HCT116 (cell line): Measurements from ENCODE around the gene CD59. TPM values are rescaled to one million over a fixed set of nuclear protein-coding genes. Genes with fewer than 3 reads are reported as not detected.

Experiments
- ATAC-seq: fragments of 200-7000 bp; cut with Tn5 transposase; 2 replicates; pipeline ENCODE4 v1.9.1; 2020; ENCODE audit warnings: mild to moderate bottlenecking, moderate library complexity
- BruUV-seq: library from RNA; stranded (reverse); fragments of 400-500 nt; replicated peaks from 2 replicates; lab custom pipeline; 2021; lab: Mats Ljungman, UMichigan
- CTCF ChIA-PET: fragments of 300-600 bp; sonication (Branson Sonifier 250); formaldehyde crosslinking; loops from one replicate; lab custom pipeline; 2021; ENCODE audit warnings: antibody characterized with exemption; lab: Charles Lee
- POLR2A ChIA-PET: fragments of 300-600, 350-600 bp; sonication (Branson Sonifier 250); formaldehyde crosslinking; loops from one replicate; lab custom pipeline; 2021; ENCODE audit warnings: antibody characterized with exemption; lab: Charles Lee
- RAD21 ChIA-PET, 2 experiments: fragments of 300-600 bp; sonication (Branson Sonifier 250); formaldehyde crosslinking; loops; one replicate each; lab custom pipeline; 2023; ENCODE audit warnings: low total read pairs in 2 of 2; ENCODE audit not compliant: uncharacterized antibody in 2 of 2, unreplicated experiment in 2 of 2, low non-redundant PET in 1 of 2; lab: Charles Lee
- DNase-seq: peaks from one replicate; pipeline ENCODE4 v3.0.0-alpha.2; 2010; ENCODE audit warnings: low read depth, low spot score
- H2AFZ ChIP-seq: fragments of 200-600 bp; shearing (Covaris generic), sonication (generic); 2 replicates; pipeline ENCODE4 v1.6.1; 2017; ENCODE audit warnings: low read depth, mixed run types, mixed read lengths, antibody characterized with exemption, low read length; ENCODE audit not compliant: poor library complexity, severe bottlenecking
- H3K27ac ChIP-seq: 2 replicates; pipeline ENCODE4 v1.5.1; 2012; ENCODE audit warnings: low read depth, low read length
- H3K27me3 ChIP-seq: fragments of 200-600 bp; sonication (generic); 2 replicates; pipeline ENCODE4 v1.6.1; 2016; ENCODE audit warnings: mixed run types, low read length, mixed read lengths; ENCODE audit not compliant: insufficient read depth
- H3K36me3 ChIP-seq, 2 experiments: fragments of 200-500 bp in 1 of 2; fragments of 200-600 bp in 1 of 2; sonication (Bioruptor generic) in 1 of 2; sonication (generic) in 1 of 2; 2 replicates each; pipeline versions ENCODE4 v1.5.1 to v1.6.1; 2014 to 2016; ENCODE audit warnings: low read length in 2 of 2, inconsistent platforms in 1 of 2, mixed read lengths in 1 of 2, mixed run types in 1 of 2; ENCODE audit not compliant: insufficient read depth in 2 of 2, control insufficient read depth in 1 of 2
- H3K4me1 ChIP-seq, 2 experiments: fragments of 200-600 bp in 1 of 2; sonication (generic) in 1 of 2; 2 replicates each; pipeline versions ENCODE4 v1.5.1 to v1.6.1; 2012 to 2017; ENCODE audit warnings: low read length in 2 of 2, inconsistent platforms in 1 of 2, mild to moderate bottlenecking in 1 of 2, mixed read lengths in 1 of 2, mixed run types in 1 of 2, moderate library complexity in 1 of 2; ENCODE audit not compliant: insufficient read depth in 2 of 2, control insufficient read depth in 1 of 2
- H3K4me2 ChIP-seq: fragments of 200-600 bp; sonication (generic); 2 replicates; pipeline ENCODE4 v1.6.1; 2017; ENCODE audit warnings: mixed run types, low read length, mixed read lengths
- H3K4me3 ChIP-seq, 2 experiments: fragments of 200-600 bp in 1 of 2; sonication (generic) in 1 of 2; replicated peaks in 1 of 2; 2 replicates each; pipeline ENCODE4 v1.5.1; 2011 to 2016; ENCODE audit warnings: low read length in 2 of 2, control low read depth in 1 of 2, low read depth in 1 of 2, mild to moderate bottlenecking in 1 of 2, mixed read lengths in 1 of 2, mixed run types in 1 of 2
- H3K79me2 ChIP-seq: fragments of 200-600 bp; sonication (generic); 2 replicates; pipeline ENCODE4 v1.6.1; 2017; ENCODE audit warnings: mild to moderate bottlenecking, mixed run types, low read length, moderate library complexity, mixed read lengths; ENCODE audit not compliant: insufficient read depth
- H3K9ac ChIP-seq: fragments of 200-600 bp; sonication (generic); 2 replicates; pipeline ENCODE4 v1.6.1; 2016; ENCODE audit warnings: low read length, mixed read lengths
- H3K9me2 ChIP-seq: fragments of 200-600 bp; sonication (generic), shearing (Covaris generic); 2 replicates; pipeline ENCODE4 v1.6.1; 2017; ENCODE audit warnings: mixed run types, mild to moderate bottlenecking, moderate library complexity; ENCODE audit not compliant: insufficient read depth
- H3K9me3 ChIP-seq, 2 experiments: fragments of 200-500 bp in 1 of 2; fragments of 200-600 bp in 1 of 2; sonication (Bioruptor generic) in 1 of 2; sonication (generic) in 1 of 2; 2 replicates each; pipeline ENCODE4 v1.6.1; 2014 to 2017; ENCODE audit warnings: low read length in 2 of 2, mixed read lengths in 2 of 2, inconsistent platforms in 1 of 2, low read depth in 1 of 2, mild to moderate bottlenecking in 1 of 2, mixed run types in 1 of 2, moderate library complexity in 1 of 2; ENCODE audit not compliant: control insufficient read depth in 1 of 2, insufficient read depth in 1 of 2
- H4K20me1 ChIP-seq: fragments of 200-600 bp; sonication (generic), shearing (Covaris generic); 2 replicates; pipeline ENCODE4 v1.6.1; 2017; ENCODE audit warnings: mixed run types, mild to moderate bottlenecking, moderate library complexity; ENCODE audit not compliant: insufficient read depth
- ATF3 ChIP-seq: IDR thresholded peaks from 2 replicates; pipeline ENCODE4 v1.6.1; 2012
- CBX3 ChIP-seq: IDR thresholded peaks from 2 replicates; pipeline ENCODE4 v1.6.1; 2012; ENCODE audit warnings: low read depth
- CEBPB ChIP-seq: IDR thresholded peaks from 2 replicates; pipeline ENCODE4 v1.6.1; 2012; ENCODE audit warnings: low read depth
- EGR1 ChIP-seq: IDR thresholded peaks from 2 replicates; pipeline ENCODE4 v1.6.1; 2012; ENCODE audit warnings: low read depth
- ELF1 ChIP-seq: IDR thresholded peaks from 2 replicates; pipeline ENCODE4 v1.6.1; 2012; ENCODE audit warnings: low read depth, borderline replicate concordance
- EZH2phosphoT487 ChIP-seq: fragments of 200-600 bp; IDR thresholded peaks from 2 replicates; pipeline ENCODE4 v1.6.1; 2018; ENCODE audit warnings: antibody characterized with exemption, borderline replicate concordance
- FOSL1 ChIP-seq: IDR thresholded peaks from 2 replicates; pipeline ENCODE4 v1.6.1; 2012; ENCODE audit warnings: low read depth
- JUND ChIP-seq: IDR thresholded peaks from 2 replicates; pipeline ENCODE4 v1.6.1; 2012
- MAX ChIP-seq: IDR thresholded peaks from 2 replicates; pipeline ENCODE4 v1.6.1; 2012
- POLR2AphosphoS5 ChIP-seq: IDR thresholded peaks from 2 replicates; pipeline ENCODE4 v1.6.1; 2011; ENCODE audit warnings: mild to moderate bottlenecking, low read depth, low read length, moderate library complexity
- RAD21 ChIP-seq: IDR thresholded peaks from 2 replicates; pipeline ENCODE4 v1.6.1; 2012; ENCODE audit warnings: low read depth, mild to moderate bottlenecking
- REST ChIP-seq: IDR thresholded peaks from 2 replicates; pipeline ENCODE4 v1.6.1; 2012; ENCODE audit warnings: low read depth
- SIN3A ChIP-seq: IDR thresholded peaks from 2 replicates; pipeline ENCODE4 v1.6.1; 2012; ENCODE audit warnings: low read depth
- SRF ChIP-seq: IDR thresholded peaks from 2 replicates; pipeline ENCODE4 v1.6.1; 2012; ENCODE audit warnings: low read depth
- TCF7L2 ChIP-seq: IDR thresholded peaks from 2 replicates; pipeline ENCODE4 v1.7.0; 2011; ENCODE audit warnings: borderline replicate concordance, inconsistent platforms; ENCODE audit not compliant: insufficient read depth, insufficient read length; ENCODE audit errors: extremely low read depth
- YY1 ChIP-seq: IDR thresholded peaks from 2 replicates; pipeline ENCODE4 v1.6.1; 2011; ENCODE audit warnings: low read length, low read depth, moderate library complexity, mild to moderate bottlenecking; ENCODE audit not compliant: insufficient replicate concordance; ENCODE audit errors: extremely low read depth
- ZBTB33 ChIP-seq: IDR thresholded peaks from 2 replicates; pipeline ENCODE4 v1.6.1; 2011; ENCODE audit warnings: mild to moderate bottlenecking, low read length, moderate library complexity; ENCODE audit not compliant: insufficient replicate concordance; ENCODE audit errors: extremely low read depth
- ZFX ChIP-seq: fragments of 450-650 bp; IDR thresholded peaks from 2 replicates; pipeline ENCODE4 v1.6.1; 2017
- ZNF274 ChIP-seq: fragments of 200-500 bp; sonication (Bioruptor generic); IDR thresholded peaks from 2 replicates; pipeline ENCODE4 v1.6.1; 2014; ENCODE audit warnings: mild to moderate bottlenecking, low read depth, low read length, inconsistent platforms
- intact Hi-C: fragments of 100-400 bp; cut with micrococcal nuclease; formaldehyde crosslinking; loops from 2 replicates; pipeline ENCODE4 v1.10.0; 2022
- total RNA-seq: library from RNA; stranded (reverse); gene quantifications from one replicate; pipeline ENCODE4 v1.2.1, GENCODE V29; 2021; ENCODE audit not compliant: unreplicated experiment
- TF ChIP-seq, protein P1 (sequence below), 3 experiments: fragments of 200-600 bp in 1 of 3; sonication (generic) in 1 of 3; IDR thresholded peaks in 2 of 3; conservative IDR thresholded peaks in 1 of 3; 2 replicates each; pipeline ENCODE4 v1.5.1; 2012 to 2017; ENCODE audit warnings: low read depth in 2 of 3, low read length in 2 of 3, antibody characterized with exemption in 1 of 3, borderline replicate concordance in 1 of 3, control low read depth in 1 of 3, mild to moderate bottlenecking in 1 of 3, mixed read lengths in 1 of 3, mixed run types in 1 of 3, moderate library complexity in 1 of 3; ENCODE audit not compliant: insufficient read depth in 1 of 3

CD59 gene
- total RNA-seq, 1 experiment from 2014 or later, result 122 TPM

GRCh38 chr11:33775832-33776470, 39.7 kb upstream of the CD59 start:
- Histone ChIP-seq H3K79me2 (peaks cover 18% of the 10 kb centered on the region), H3K4me2 (no peak overlapping the region), H3K27ac (no peak overlapping the region), H3K4me1 (peaks cover 7 to 24% of the 10 kb centered on the region in 2 experiments; a peak in 3 of 4 replicates), H3K36me3 (no peaks in the 10 kb centered on the region)
- TF ChIP-seq TCF7L2, result no peak
- no peak for TF ChIP-seq JUND
- no peak for TF ChIP-seq SRF
- no peak for TF ChIP-seq ELF1
- TF ChIP-seq, protein P1, sequence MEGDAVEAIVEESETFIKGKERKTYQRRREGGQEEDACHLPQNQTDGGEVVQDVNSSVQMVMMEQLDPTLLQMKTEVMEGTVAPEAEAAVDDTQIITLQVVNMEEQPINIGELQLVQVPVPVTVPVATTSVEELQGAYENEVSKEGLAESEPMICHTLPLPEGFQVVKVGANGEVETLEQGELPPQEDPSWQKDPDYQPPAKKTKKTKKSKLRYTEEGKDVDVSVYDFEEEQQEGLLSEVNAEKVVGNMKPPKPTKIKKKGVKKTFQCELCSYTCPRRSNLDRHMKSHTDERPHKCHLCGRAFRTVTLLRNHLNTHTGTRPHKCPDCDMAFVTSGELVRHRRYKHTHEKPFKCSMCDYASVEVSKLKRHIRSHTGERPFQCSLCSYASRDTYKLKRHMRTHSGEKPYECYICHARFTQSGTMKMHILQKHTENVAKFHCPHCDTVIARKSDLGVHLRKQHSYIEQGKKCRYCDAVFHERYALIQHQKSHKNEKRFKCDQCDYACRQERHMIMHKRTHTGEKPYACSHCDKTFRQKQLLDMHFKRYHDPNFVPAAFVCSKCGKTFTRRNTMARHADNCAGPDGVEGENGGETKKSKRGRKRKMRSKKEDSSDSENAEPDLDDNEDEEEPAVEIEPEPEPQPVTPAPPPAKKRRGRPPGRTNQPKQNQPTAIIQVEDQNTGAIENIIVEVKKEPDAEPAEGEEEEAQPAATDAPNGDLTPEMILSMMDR (IDR thresholded peaks at IDR 0.05 in 2 of 3, conservative IDR thresholded peaks at IDR 0.05 in 1 of 3; ENCODE audit: borderline replicate concordance in 1 of 3, insufficient read depth in 1 of 3, low read depth in 2 of 3, low read length in 2 of 3), result no peak
- TF ChIP-seq POLR2AphosphoS5, result no peak
- no peak for TF ChIP-seq RAD21
- TF ChIP-seq ZBTB33, result no peak
- no peak for TF ChIP-seq YY1
- TF ChIP-seq SIN3A, result no peak
- TF ChIP-seq EZH2phosphoT487, result no peak
- no peak for TF ChIP-seq MAX
- no peak for TF ChIP-seq ATF3
- TF ChIP-seq ZNF274, result no peak
- no peak for TF ChIP-seq ZFX
- TF ChIP-seq EGR1, result no peak
- no peak for TF ChIP-seq CBX3
- TF ChIP-seq REST, result no peak
- no peak for TF ChIP-seq FOSL1
- no peak for TF ChIP-seq CEBPB
- TF ChIP-seq, all 23 proteins: peak for 0
- BruUV-seq, result no TSS peak
- intact Hi-C loops, result no loop called here
- ChIA-PET CTCF (interaction anchor here (1.3 kb wide), 1 partner anchor 33 kb away, joined by 3 read pairs; no protein-coding TSS in a partner anchor), POLR2A (no interaction called here), RAD21 (no interaction called here)
- no peak for ATAC-seq
- no peaks in the 10 kb centered on the region; the same call in 1 of the 2 replicates for H4K20me1 ChIP-seq
- no peak overlapping the region for H2AFZ ChIP-seq
- no peak overlapping the region for H3K4me3 ChIP-seq
- H3K27me3 ChIP-seq, result no peaks in the 10 kb centered on the region
- H3K9me2 ChIP-seq, result no peaks in the 10 kb centered on the region; the same call in 1 of the 2 replicates
- no peak overlapping the region for H3K9ac ChIP-seq
- H3K9me3 ChIP-seq, result no peaks in the 10 kb centered on the region
- DNase-seq, result no peak
